ENCODE measurements around the gene TP53AIP1. TPM values are rescaled to one million over a fixed set of nuclear protein-coding genes. Genes with fewer than 3 reads are reported as not detected.
A peak's percentile ranks its signal among the peaks of the same experiment; 100 is the strongest.

Gene TP53AIP1
- total and polyA plus RNA-seq, 7 experiments from 2014 or later = not detected

GRCh38 chr11:128961645-128962044 lies 19.0 kb upstream of the TP53AIP1 start:
- DNase-seq (no peak), ATAC-seq (no peak)
- Mint-ChIP-seq H3K4me1 (peaks cover 0 to 35% (median 4%) of the 10 kb centered on the region in 7 donors), H3K36me3 (peaks cover 0 to 6% (median 0%) of the 10 kb centered on the region in 5 donors), H3K27ac (peak overlapping the region in 1 of 9 donors; percentile 52), H3K9me3 (no peaks in the 10 kb centered on the region), H3K4me3 (no peak overlapping the region), H3K27me3 (peaks cover 0 to 12% (median 4%) of the 10 kb centered on the region in 5 donors)
- Histone ChIP-seq H3K36me3 (ENCODE audit: control insufficient read depth in 2 of 3, insufficient read depth in 3 of 3, low read length in 3 of 3) (no peaks in the 10 kb centered on the region), H3K4me3 (ENCODE audit: low read length) (no peak overlapping the region), H3K27me3 (ENCODE audit: control insufficient read depth in 2 of 2, insufficient read depth in 2 of 2, low read length in 2 of 2) (no peaks in the 10 kb centered on the region), H3K27ac (ENCODE audit: low read depth, low read length) (no peak overlapping the region), H3K9me3 (ENCODE audit: control insufficient read depth in 2 of 3, low read length in 3 of 3) (no peaks in the 10 kb centered on the region), H3K4me1 (ENCODE audit: control insufficient read depth in 2 of 2, insufficient read depth in 2 of 2, low read length in 2 of 2) (peaks cover 0 to 5% of the 10 kb centered on the region in 2 donors)
- ChIA-PET CTCF (interaction anchor here (1.2 kb wide), 2 partner anchors 77 to 78 kb away, joined by 4 read pairs; no protein-coding TSS in a partner anchor), POLR2A (no interaction called here)
- intact Hi-C loops (cut with micrococcal nuclease) = loop anchor here in 1 of 2 donors (10.0 kb wide), 2 partner anchors 323 to 927 kb away; no protein-coding TSS in a partner anchor

- Histone ChIP-seq H3K27me3 (ENCODE audit: control insufficient read depth in 2 of 2, insufficient read depth in 2 of 2, low read length in 2 of 2) (no peaks in the 10 kb centered on the region), H3K36me3 (ENCODE audit: control insufficient read depth in 2 of 3, insufficient read depth in 3 of 3, low read length in 3 of 3) (no peaks in the 10 kb centered on the region), H3K4me3 (ENCODE audit: low read length) (no peak overlapping the region), H3K4me1 (ENCODE audit: control insufficient read depth in 2 of 2, insufficient read depth in 2 of 2, low read length in 2 of 2) (no peaks in the 10 kb centered on the region), H3K9me3 (ENCODE audit: control insufficient read depth in 2 of 3, low read length in 3 of 3) (no peaks in the 10 kb centered on the region), H3K27ac (ENCODE audit: low read depth, low read length) (no peak overlapping the region)
- no peak for ATAC-seq
- intact Hi-C loops (cut with micrococcal nuclease) = loop anchor here in 1 of 2 donors (5.0 kb wide), 1 partner anchor 785 kb away; no protein-coding TSS in a partner anchor
- no peaks in the 10 kb centered on the region for H3K36me3 Mint-ChIP-seq
- no peak overlapping the region for H3K4me3 Mint-ChIP-seq
- peaks cover 0 to 31% (median 8%) of the 10 kb centered on the region in 5 donors for H3K27me3 Mint-ChIP-seq
- no peak for DNase-seq
- H3K9me3 Mint-ChIP-seq = no peaks in the 10 kb centered on the region
- ChIA-PET POLR2A (no interaction called here), CTCF (interaction anchor here (0.7 to 8.5 kb wide), 6 partner anchors 10 to 800 kb away, joined by 3 to 64 read pairs (median 9); no protein-coding TSS in a partner anchor)
- H3K4me1 Mint-ChIP-seq = peaks cover 2 to 6% (median 4%) of the 10 kb centered on the region in 7 donors
- H3K27ac Mint-ChIP-seq = no peak overlapping the region
These were observed 14.5 kb upstream of the TP53AIP1 start for GRCh38 chr11:128957202-128957482.

GRCh38 chr11:128956401-128957201 lies 13.9 kb upstream of the TP53AIP1 start:
- no peaks in the 10 kb centered on the region for H3K36me3 Mint-ChIP-seq
- peak in 6 of 9 donors; percentile 10 to 48 (median 34) for DNase-seq
- CTCF ChIA-PET = interaction anchor here (0.7 to 8.5 kb wide), 9 partner anchors 9 to 1424 kb away, joined by 3 to 64 read pairs (median 4); no protein-coding TSS in a partner anchor
- H3K4me1 Mint-ChIP-seq = peaks cover 2 to 6% (median 4%) of the 10 kb centered on the region in 7 donors
- no peaks in the 10 kb centered on the region for H3K9me3 Mint-ChIP-seq
- no peaks in the 10 kb centered on the region for H3K9me3 ChIP-seq (ENCODE audit: control insufficient read depth in 2 of 3, low read length in 3 of 3)
- H3K4me3 ChIP-seq (ENCODE audit: low read length) = no peak overlapping the region
- peak; percentile 60 for ATAC-seq
- H3K27me3 ChIP-seq (ENCODE audit: control insufficient read depth in 2 of 2, insufficient read depth in 2 of 2, low read length in 2 of 2) = no peaks in the 10 kb centered on the region
- H3K4me3 Mint-ChIP-seq = peak overlapping the region in 4 of 10 donors; percentile 15 to 52 (median 30)
- no peaks in the 10 kb centered on the region for H3K4me1 ChIP-seq (ENCODE audit: control insufficient read depth in 2 of 2, insufficient read depth in 2 of 2, low read length in 2 of 2)
- no peak overlapping the region for H3K27ac ChIP-seq (ENCODE audit: low read depth, low read length)
- no peak overlapping the region for H3K27ac Mint-ChIP-seq
- POLR2A ChIA-PET = no interaction called here
- no peaks in the 10 kb centered on the region for H3K36me3 ChIP-seq (ENCODE audit: control insufficient read depth in 2 of 3, insufficient read depth in 3 of 3, low read length in 3 of 3)
- intact Hi-C loops (cut with micrococcal nuclease) = loop anchor here (1.0 to 5.0 kb wide), 5 partner anchors 72 to 925 kb away; no protein-coding TSS in a partner anchor
- peaks cover 0 to 33% (median 8%) of the 10 kb centered on the region in 5 donors for H3K27me3 Mint-ChIP-seq

GRCh38 chr11:128955636-128956035 lies 13.0 kb upstream of the TP53AIP1 start:
- Mint-ChIP-seq H3K27ac (no peak overlapping the region), H3K27me3 (peaks cover 0 to 38% (median 8%) of the 10 kb centered on the region in 5 donors), H3K4me1 (peaks cover 2 to 6% (median 4%) of the 10 kb centered on the region in 7 donors), H3K4me3 (no peak overlapping the region), H3K9me3 (no peaks in the 10 kb centered on the region), H3K36me3 (no peaks in the 10 kb centered on the region)
- Histone ChIP-seq H3K36me3 (ENCODE audit: control insufficient read depth in 2 of 3, insufficient read depth in 3 of 3, low read length in 3 of 3) (no peaks in the 10 kb centered on the region), H3K27ac (ENCODE audit: low read depth, low read length) (no peak overlapping the region), H3K4me1 (ENCODE audit: control insufficient read depth in 2 of 2, insufficient read depth in 2 of 2, low read length in 2 of 2) (no peaks in the 10 kb centered on the region), H3K4me3 (ENCODE audit: low read length) (no peak overlapping the region), H3K9me3 (ENCODE audit: control insufficient read depth in 2 of 3, low read length in 3 of 3) (no peaks in the 10 kb centered on the region), H3K27me3 (ENCODE audit: control insufficient read depth in 2 of 2, insufficient read depth in 2 of 2, low read length in 2 of 2) (no peaks in the 10 kb centered on the region)
- no peak for ATAC-seq
- CTCF ChIA-PET = interaction anchor here (0.7 to 8.5 kb wide), 7 partner anchors 8 to 798 kb away, joined by 3 to 64 read pairs (median 9); no protein-coding TSS in a partner anchor
- DNase-seq = no peak
- intact Hi-C loops (cut with micrococcal nuclease) = loop anchor here (1.0 to 5.0 kb wide), 5 partner anchors 71 to 924 kb away; no protein-coding TSS in a partner anchor
- POLR2A ChIA-PET = no interaction called here

GRCh38 chr11:128953151-128953550 lies 10.5 kb upstream of the TP53AIP1 start:
- intact Hi-C loops (cut with micrococcal nuclease) = no loop called here
- Histone ChIP-seq H3K27ac (ENCODE audit: low read depth, low read length) (no peak overlapping the region), H3K4me1 (ENCODE audit: control insufficient read depth in 2 of 2, insufficient read depth in 2 of 2, low read length in 2 of 2) (no peaks in the 10 kb centered on the region), H3K4me3 (ENCODE audit: low read length) (no peak overlapping the region), H3K9me3 (ENCODE audit: control insufficient read depth in 2 of 3, low read length in 3 of 3) (no peaks in the 10 kb centered on the region), H3K27me3 (ENCODE audit: control insufficient read depth in 2 of 2, insufficient read depth in 2 of 2, low read length in 2 of 2) (no peaks in the 10 kb centered on the region), H3K36me3 (ENCODE audit: control insufficient read depth in 2 of 3, insufficient read depth in 3 of 3, low read length in 3 of 3) (no peaks in the 10 kb centered on the region)
- Mint-ChIP-seq H3K27ac (no peak overlapping the region), H3K4me3 (no peak overlapping the region), H3K4me1 (peaks cover 2 to 6% (median 4%) of the 10 kb centered on the region in 7 donors), H3K27me3 (peaks cover 6 to 47% (median 9%) of the 10 kb centered on the region in 5 donors), H3K36me3 (no peaks in the 10 kb centered on the region), H3K9me3 (no peaks in the 10 kb centered on the region)
- ATAC-seq (no peak), DNase-seq (no peak)
- POLR2A ChIA-PET = no interaction called here
- CTCF ChIA-PET = interaction anchor here (0.6 to 8.5 kb wide), 2 partner anchors 9 to 68 kb away, joined by 3 to 64 read pairs; no protein-coding TSS in a partner anchor

- Mint-ChIP-seq H3K27ac (no peak overlapping the region), H3K4me3 (no peak overlapping the region), H3K27me3 (peaks cover 4 to 33% (median 12%) of the 10 kb centered on the region in 5 donors), H3K4me1 (no peaks in the 10 kb centered on the region), H3K36me3 (no peaks in the 10 kb centered on the region), H3K9me3 (no peaks in the 10 kb centered on the region)
- no peaks in the 10 kb centered on the region for H3K9me3 ChIP-seq (ENCODE audit: control insufficient read depth in 2 of 3, low read length in 3 of 3)
- DNase-seq (no peak), ATAC-seq (no peak)
- intact Hi-C loops (cut with micrococcal nuclease) = no loop called here
- ChIA-PET POLR2A (no interaction called here), CTCF (interaction anchor here (8.5 kb wide), 1 partner anchor 65 kb away, joined by 64 read pairs; no protein-coding TSS in a partner anchor)
- no peaks in the 10 kb centered on the region for H3K27me3 ChIP-seq (ENCODE audit: control insufficient read depth in 2 of 2, insufficient read depth in 2 of 2, low read length in 2 of 2)
- no peaks in the 10 kb centered on the region for H3K4me1 ChIP-seq (ENCODE audit: control insufficient read depth in 2 of 2, insufficient read depth in 2 of 2, low read length in 2 of 2)
- no peaks in the 10 kb centered on the region for H3K36me3 ChIP-seq (ENCODE audit: control insufficient read depth in 2 of 3, insufficient read depth in 3 of 3, low read length in 3 of 3)
- no peak overlapping the region for H3K4me3 ChIP-seq (ENCODE audit: low read length)
- H3K27ac ChIP-seq (ENCODE audit: low read depth, low read length) = no peak overlapping the region
These were observed 7.3 kb upstream of the TP53AIP1 start for GRCh38 chr11:128949791-128950454.

All from naive thymus-derived CD4-positive, alpha-beta T cell (primary cell).